PC-9 (cell line): ENCODE measurements around the gene SV2C. TPM values are rescaled to one million over a fixed set of nuclear protein-coding genes. Genes with fewer than 3 reads are reported as not detected.

Experiments used
- BruUV-seq: library from RNA; stranded (reverse); fragments of 400-500 nt; replicated peaks from 2 replicates; lab custom pipeline; 2021; lab: Mats Ljungman, UMichigan
- CTCF ChIA-PET: fragments of 300-600 bp; sonication (Branson Sonifier 250); formaldehyde crosslinking; loops from one replicate; lab custom pipeline; 2022; ENCODE audit warnings: antibody characterized with exemption; lab: Charles Lee
- POLR2A ChIA-PET: fragments of 300-600 bp; sonication (Branson Sonifier 250); formaldehyde crosslinking; loops from one replicate; lab custom pipeline; 2022; ENCODE audit warnings: antibody characterized with exemption; ENCODE audit not compliant: unreplicated experiment; lab: Charles Lee
- DNase-seq, 2 experiments: peaks; one replicate each; pipeline versions ENCODE4 v3.0.0 to v3.0.0-alpha.2; 2015 to 2022; ENCODE audit warnings: mixed read lengths in 1 of 2
- H2AFZ ChIP-seq: fragments of 200-600 bp; sonication (generic); 2 replicates; pipeline ENCODE4 v1.8.1; 2017; ENCODE audit warnings: antibody characterized with exemption
- H3F3A ChIP-seq: fragments of 200-600 bp; sonication (generic); 2 replicates; pipeline ENCODE4 v1.8.1; 2017; ENCODE audit warnings: antibody characterized with exemption, mild to moderate bottlenecking, low read depth; ENCODE audit not compliant: insufficient read depth
- H3K27ac ChIP-seq: fragments of 200-600 bp; sonication (generic); 2 replicates; pipeline ENCODE4 v1.6.1; 2016; ENCODE audit warnings: mixed run types
- H3K27me3 ChIP-seq: fragments of 200-600 bp; sonication (generic); 2 replicates; pipeline ENCODE4 v1.6.1; 2016; ENCODE audit warnings: low read depth, mixed run types; ENCODE audit not compliant: insufficient read depth
- H3K36me3 ChIP-seq: fragments of 200-600 bp; sonication (generic); 2 replicates; pipeline ENCODE4 v1.6.1; 2016; ENCODE audit warnings: low read depth, mixed run types
- H3K4me1 ChIP-seq: fragments of 200-600 bp; sonication (generic); replicated peaks from 2 replicates; pipeline ENCODE4 v1.6.1; 2016; ENCODE audit warnings: mixed run types; ENCODE audit not compliant: insufficient read depth
- H3K4me2 ChIP-seq: fragments of 200-600 bp; sonication (generic); 2 replicates; pipeline ENCODE4 v1.6.1; 2017; ENCODE audit warnings: mixed run types
- H3K4me3 ChIP-seq: fragments of 200-600 bp; sonication (generic); 2 replicates; pipeline ENCODE4 v1.6.1; 2016; ENCODE audit warnings: mixed run types
- H3K79me2 ChIP-seq: fragments of 200-600 bp; sonication (generic); 2 replicates; pipeline ENCODE4 v1.6.1; 2017; ENCODE audit warnings: low read depth, mixed run types
- H3K9me2 ChIP-seq: fragments of 200-600 bp; sonication (generic); 2 replicates; pipeline ENCODE4 v1.8.1; 2017; ENCODE audit warnings: mild to moderate bottlenecking; ENCODE audit not compliant: insufficient read depth
- H3K9me3 ChIP-seq: fragments of 200-600 bp; sonication (generic); 2 replicates; pipeline ENCODE4 v1.8.1; 2016; ENCODE audit warnings: low read depth; ENCODE audit not compliant: insufficient read depth
- H4K20me1 ChIP-seq: fragments of 200-600 bp; sonication (generic); 2 replicates; pipeline ENCODE4 v1.8.1; 2017; ENCODE audit not compliant: insufficient read depth
- CTCF ChIP-seq: fragments of 200-600 bp; sonication (generic); conservative IDR thresholded peaks from 2 replicates; pipeline ENCODE4 v1.6.1; 2017; ENCODE audit warnings: mixed run types, antibody characterized with exemption, mild to moderate bottlenecking, moderate library complexity
- EZH2 ChIP-seq: fragments of 200-600 bp; sonication (generic); IDR thresholded peaks from 2 replicates; pipeline ENCODE4 v1.8.0; 2017; ENCODE audit warnings: antibody characterized with exemption, low read depth
- intact Hi-C: fragments of 100-400 bp; cut with micrococcal nuclease; formaldehyde crosslinking; loops from one replicate; pipeline ENCODE4 v1.10.0; 2022; ENCODE audit not compliant: unreplicated experiment
- total RNA-seq: library from RNA; stranded (reverse); gene quantifications from 2 replicates; pipeline ENCODE4 v1.2.3, GENCODE V29; 2021

Gene SV2C
- total RNA-seq, 1 experiment from 2014 or later = not detected

DNA sequence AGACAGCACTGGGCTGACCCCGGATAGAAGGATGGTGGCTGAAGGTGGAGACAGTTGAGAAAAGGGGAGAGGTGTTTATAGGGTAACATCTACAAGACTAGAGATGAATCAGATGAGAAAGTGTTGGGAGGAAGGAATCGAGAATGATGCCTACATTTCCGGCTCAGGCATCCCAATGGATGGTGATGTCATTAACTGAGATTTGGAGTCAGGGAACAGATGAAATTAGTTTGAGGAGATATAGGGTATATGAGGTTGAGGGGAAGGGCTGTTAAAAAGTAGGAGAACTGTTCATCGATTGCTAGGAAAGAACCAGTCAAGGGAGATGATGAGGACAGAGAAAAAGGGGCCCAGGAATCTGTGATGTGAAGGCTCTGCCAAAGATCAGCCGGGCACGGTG is 295.2 kb downstream of the SV2C start:
- Histone ChIP-seq H3K79me2 (no peaks in the 10 kb centered on the region), H3K36me3 (no peaks in the 10 kb centered on the region), H3K27ac (no peak overlapping the region), H3K9me3 (no peaks in the 10 kb centered on the region), H3K4me3 (no peak overlapping the region), H2AFZ (no peak overlapping the region), H3F3A (peaks cover under 1% of the 10 kb centered on the region; the same call in 1 of the 2 replicates), H4K20me1 (no peaks in the 10 kb centered on the region), H3K4me1 (peaks cover 7% of the 10 kb centered on the region; the same call in 1 of the 2 replicates), H3K27me3 (no peaks in the 10 kb centered on the region), H3K4me2 (no peak overlapping the region), H3K9me2 (no peaks in the 10 kb centered on the region)
- CTCF ChIA-PET = no interaction called here
- DNase-seq = no peak
- intact Hi-C loops = no loop called here
- no TSS peak for BruUV-seq
- no peak for TF ChIP-seq CTCF
- TF ChIP-seq EZH2 = no peak
- POLR2A ChIA-PET = no interaction called here

GRCh38 chr5:76379316-76379715 is 296.1 kb downstream of the SV2C start:
- ChIA-PET POLR2A (no interaction called here), CTCF (no interaction called here)
- Histone ChIP-seq H4K20me1 (no peaks in the 10 kb centered on the region), H3K4me1 (peaks cover 7% of the 10 kb centered on the region; the same call in 1 of the 2 replicates), H3K27ac (no peak overlapping the region), H3K36me3 (no peaks in the 10 kb centered on the region), H3K79me2 (no peaks in the 10 kb centered on the region), H3K9me2 (no peaks in the 10 kb centered on the region), H3F3A (no peaks in the 10 kb centered on the region), H3K4me3 (no peak overlapping the region), H3K27me3 (no peaks in the 10 kb centered on the region), H2AFZ (no peak overlapping the region), H3K9me3 (no peaks in the 10 kb centered on the region), H3K4me2 (no peak overlapping the region)
- no peak for DNase-seq
- intact Hi-C loops = no loop called here
- TF ChIP-seq EZH2 = no peak
- TF ChIP-seq CTCF = no peak
- BruUV-seq = no TSS peak

DNA sequence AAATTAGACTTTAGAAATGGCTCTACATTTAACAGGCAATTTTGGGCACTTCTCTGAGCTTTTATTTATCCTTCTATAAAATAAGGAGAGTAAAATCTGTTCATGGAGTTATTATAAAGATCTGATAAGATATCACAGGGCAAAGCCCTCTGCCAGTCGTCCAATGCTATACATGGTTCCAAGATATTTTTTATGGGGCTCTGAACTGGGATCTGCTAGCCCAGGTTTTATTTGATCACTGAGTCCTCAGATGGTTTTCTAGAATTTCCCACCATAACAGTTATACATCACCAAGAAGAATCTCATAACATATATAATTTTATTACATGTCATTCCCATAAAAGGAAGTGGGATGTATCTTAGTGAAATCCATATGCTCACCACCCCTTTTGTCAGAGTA is 296.7 kb downstream of the SV2C start:
- Histone ChIP-seq H3K9me3 (no peaks in the 10 kb centered on the region), H3F3A (no peaks in the 10 kb centered on the region), H4K20me1 (no peaks in the 10 kb centered on the region), H2AFZ (no peak overlapping the region), H3K36me3 (no peaks in the 10 kb centered on the region), H3K9me2 (no peaks in the 10 kb centered on the region), H3K27ac (no peak overlapping the region), H3K79me2 (no peaks in the 10 kb centered on the region), H3K4me2 (no peak overlapping the region), H3K27me3 (no peaks in the 10 kb centered on the region), H3K4me1 (peaks cover 7% of the 10 kb centered on the region; the same call in 1 of the 2 replicates), H3K4me3 (no peak overlapping the region)
- DNase-seq = no peak
- intact Hi-C loops = no loop called here
- CTCF ChIA-PET = no interaction called here
- no TSS peak for BruUV-seq
- POLR2A ChIA-PET = no interaction called here
- TF ChIP-seq EZH2 (no peak), CTCF (no peak)
